H1 (cell line): ENCODE measurements around the gene SS18L1. TPM values are rescaled to one million over a fixed set of nuclear protein-coding genes. Genes with fewer than 3 reads are reported as not detected.
A peak's percentile ranks its signal among the peaks of the same experiment; 100 is the strongest.

Experiments
- CBX8 ChIP-seq: fragments of 300-800, 300-1000 bp; sonication (generic); IDR thresholded peaks from 2 replicates; pipeline ENCODE4 v1.7.1; 2016; ENCODE audit warnings: low read depth, low read length, borderline replicate concordance
- CHD1 ChIP-seq: IDR thresholded peaks from 2 replicates; pipeline ENCODE4 v1.6.1; 2012; ENCODE audit warnings: low read depth, low read length, improper control_type of control experiment
- CHD2 ChIP-seq: IDR thresholded peaks from 2 replicates; pipeline ENCODE4 v1.6.1; 2012; ENCODE audit warnings: low read length, improper control_type of control experiment
- EZH2 ChIP-seq: fragments of 200-600 bp; sonication (generic); IDR thresholded peaks from 2 replicates; pipeline ENCODE4 v1.7.1; 2012; ENCODE audit warnings: low read depth, mild to moderate bottlenecking, moderate library complexity, low read length, inconsistent platforms; ENCODE audit not compliant: severe bottlenecking
- FOSL1 ChIP-seq: IDR thresholded peaks from 2 replicates; pipeline ENCODE4 v1.6.1; 2011; ENCODE audit warnings: mild to moderate bottlenecking, low read depth, low read length, moderate library complexity; ENCODE audit not compliant: insufficient read depth
- GTF2F1 ChIP-seq: IDR thresholded peaks from 2 replicates; pipeline ENCODE4 v1.6.1; 2012; ENCODE audit warnings: low read depth, low read length, improper control_type of control experiment, borderline replicate concordance
- JUND ChIP-seq: IDR thresholded peaks from 2 replicates; pipeline ENCODE4 v1.6.1; 2011; ENCODE audit warnings: mild to moderate bottlenecking, improper control_type of control experiment, low read length
- KDM4A ChIP-seq: IDR thresholded peaks from one replicate; pipeline ENCODE4 v1.7.1; 2012; ENCODE audit warnings: low read depth, mild to moderate bottlenecking, moderate library complexity, low read length, inconsistent platforms; ENCODE audit not compliant: severe bottlenecking
- POU5F1 ChIP-seq: IDR thresholded peaks from 2 replicates; pipeline ENCODE4 v1.6.1; 2011; ENCODE audit warnings: low read depth, mild to moderate bottlenecking, low read length, moderate library complexity
- RFX5 ChIP-seq: IDR thresholded peaks from 2 replicates; pipeline ENCODE4 v1.6.1; 2011; ENCODE audit warnings: low read depth, low read length, improper control_type of control experiment, borderline replicate concordance
- RNF2 ChIP-seq: fragments of 200-900, 300-1000 bp; sonication (generic); IDR thresholded peaks from 2 replicates; pipeline ENCODE4 v1.7.1; 2016; ENCODE audit warnings: borderline replicate concordance, low read depth, mild to moderate bottlenecking, antibody characterized with exemption, low read length; ENCODE audit not compliant: poor library complexity, severe bottlenecking; ENCODE audit errors: missing control alignments
- SAP30 ChIP-seq: fragments of 300-600 bp; sonication (generic); IDR thresholded peaks from 2 replicates; pipeline ENCODE4 v1.7.1; 2012; ENCODE audit warnings: low read length, moderate library complexity, mild to moderate bottlenecking, inconsistent platforms; ENCODE audit not compliant: insufficient read depth, insufficient replicate concordance
- SIX5 ChIP-seq: IDR thresholded peaks from 2 replicates; pipeline ENCODE4 v1.6.1; 2011; ENCODE audit warnings: mild to moderate bottlenecking, low read depth, low read length
- SP1 ChIP-seq: IDR thresholded peaks from 2 replicates; pipeline ENCODE4 v1.6.1; 2011; ENCODE audit warnings: low read depth, low read length
- TEAD4 ChIP-seq: IDR thresholded peaks from 2 replicates; pipeline ENCODE4 v1.6.1; 2012; ENCODE audit warnings: low read depth, low read length, inconsistent platforms, mixed read lengths
- YY1 ChIP-seq: IDR thresholded peaks from 2 replicates; pipeline ENCODE4 v1.6.1; 2011; ENCODE audit warnings: low read depth, mild to moderate bottlenecking, low read length
- ZNF274 ChIP-seq: IDR thresholded peaks from 2 replicates; pipeline ENCODE4 v1.7.0; 2012; ENCODE audit warnings: low read length, borderline replicate concordance; ENCODE audit errors: extremely low read depth
- polyA plus RNA-seq, 7 experiments: library from polyadenylated mRNA; depleted of rRNA in 3 of 7; stranded (reverse) in 5 of 7; unstranded in 2 of 7; fragments of >200 nt in 5 of 7; fragments of 200-250 nt in 2 of 7; gene quantifications; 1 replicate in 5 of 7; 2 replicates in 1 of 7; 4 replicates in 1 of 7; pipeline versions ENCODE4 v1.2.1 to v1.2.3, GENCODE V29; 2011 to 2013; ENCODE audit warnings: missing spikeins in 2 of 7, mixed read lengths in 2 of 7
- total RNA-seq: library from RNA; stranded (reverse); fragmentation: NEBNext Ultra II Directional; extraction: Animal tissue kit (Norgen Biotek cat#: 25700); gene quantifications from 2 replicates; pipeline ENCODE4 v1.2.1, GENCODE V29; 2021
- TF ChIP-seq, protein P1 (sequence below): IDR thresholded peaks from 2 replicates; pipeline ENCODE4 v1.6.1; 2012; ENCODE audit warnings: inconsistent platforms
- TF ChIP-seq, protein P2 (sequence below): IDR thresholded peaks from 2 replicates; pipeline ENCODE4 v1.6.1; 2011; ENCODE audit warnings: low read depth, mild to moderate bottlenecking, low read length; ENCODE audit not compliant: insufficient read depth

Gene SS18L1
- total and polyA plus RNA-seq, 2 of the 8 experiments (the other 6 are each of a cell fraction or from before 2014, with no cell fraction given), result 28.4 to 29.7 TPM

DNA sequence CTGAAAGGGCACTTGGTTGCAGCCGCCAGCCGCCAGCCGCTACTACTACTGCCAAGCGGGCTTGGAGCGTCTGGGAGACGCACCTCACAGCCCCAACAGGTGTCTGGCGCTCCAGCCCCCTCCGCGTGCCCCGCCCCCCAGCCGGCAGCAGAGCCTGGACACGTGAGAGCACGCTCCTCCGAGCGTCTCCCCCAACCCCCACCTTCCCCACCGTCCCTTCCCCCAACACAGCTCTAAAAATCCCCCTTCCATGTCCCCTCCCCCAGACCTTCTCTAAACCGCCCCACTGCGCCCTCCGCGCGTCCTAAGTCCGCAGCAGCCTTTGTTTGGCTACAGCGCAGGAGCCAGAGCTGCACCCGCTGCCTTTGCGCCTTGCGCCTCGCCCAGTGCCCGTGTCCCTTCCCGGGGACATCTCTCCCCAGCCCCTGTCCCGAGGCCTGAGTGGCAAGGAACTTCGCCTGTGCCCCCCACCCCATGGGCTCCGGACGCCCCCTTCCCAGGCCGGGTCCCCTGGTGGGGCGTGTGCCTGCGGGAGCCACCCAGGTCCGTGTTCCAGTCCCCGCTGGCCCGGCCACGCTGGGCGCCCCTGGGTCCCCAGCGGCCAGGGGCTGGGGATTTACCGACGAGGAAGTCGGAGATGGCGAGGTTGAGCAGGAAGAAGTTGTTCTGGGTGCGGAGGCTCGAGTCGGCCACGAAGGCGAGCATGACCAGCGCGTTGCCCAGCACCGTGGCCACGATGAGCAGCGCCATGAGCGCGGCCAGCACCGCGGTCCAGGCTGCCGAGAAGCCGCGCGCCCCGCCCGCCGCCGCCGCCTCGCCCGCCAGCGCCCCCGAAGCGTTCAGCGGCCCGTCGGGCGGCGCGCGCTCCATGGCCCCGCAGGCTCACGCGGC is 75.8 kb downstream of the SS18L1 start (continued):
- no peak for TF ChIP-seq CBX8
- TF ChIP-seq, protein P1, sequence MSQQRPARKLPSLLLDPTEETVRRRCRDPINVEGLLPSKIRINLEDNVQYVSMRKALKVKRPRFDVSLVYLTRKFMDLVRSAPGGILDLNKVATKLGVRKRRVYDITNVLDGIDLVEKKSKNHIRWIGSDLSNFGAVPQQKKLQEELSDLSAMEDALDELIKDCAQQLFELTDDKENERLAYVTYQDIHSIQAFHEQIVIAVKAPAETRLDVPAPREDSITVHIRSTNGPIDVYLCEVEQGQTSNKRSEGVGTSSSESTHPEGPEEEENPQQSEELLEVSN, result 0 out of 2 replicates have a peak, but pooled peaks have one; percentile 26
- peak; percentile 67 for TF ChIP-seq EZH2
- TF ChIP-seq JUND, result no peak
- TF ChIP-seq SIX5, result no peak
- TF ChIP-seq SAP30, result no peak
- no peak for TF ChIP-seq POU5F1
- peak; percentile 73 for TF ChIP-seq KDM4A
- no peak for TF ChIP-seq CHD2
- no peak for TF ChIP-seq SP1
- TF ChIP-seq ZNF274, result no peak
- TF ChIP-seq, protein P2, sequence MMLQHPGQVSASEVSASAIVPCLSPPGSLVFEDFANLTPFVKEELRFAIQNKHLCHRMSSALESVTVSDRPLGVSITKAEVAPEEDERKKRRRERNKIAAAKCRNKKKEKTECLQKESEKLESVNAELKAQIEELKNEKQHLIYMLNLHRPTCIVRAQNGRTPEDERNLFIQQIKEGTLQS, result no peak
- TF ChIP-seq RNF2, result no peak
- no peak for TF ChIP-seq GTF2F1
- TF ChIP-seq CHD1, result no peak
- no peak for TF ChIP-seq FOSL1
- TF ChIP-seq TEAD4, result no peak
- TF ChIP-seq YY1, result no peak
- TF ChIP-seq RFX5, result no peak
